ENCODE results near the gene SLC9C2. TPM values are rescaled to one million over a fixed set of nuclear protein-coding genes. Genes with fewer than 3 reads are reported as not detected.

The SLC9C2 gene
- polyA plus RNA-seq, 3 donors, result not detected

GRCh38 chr1:173509797-173510196 lies 93.1 kb downstream of the SLC9C2 start:
- no CpG with 5 or more reads among the region's 1 CpG for WGBS (ENCODE audit: insufficient coverage)

GRCh38 chr1:173508541-173508940 lies 94.3 kb downstream of the SLC9C2 start:
- no peak overlapping the region for H3K4me2 ChIP-seq (replicated peaks; ENCODE audit: extremely low read depth, low read length, poor library complexity, severe bottlenecking)
- TF ChIP-seq, protein P1, sequence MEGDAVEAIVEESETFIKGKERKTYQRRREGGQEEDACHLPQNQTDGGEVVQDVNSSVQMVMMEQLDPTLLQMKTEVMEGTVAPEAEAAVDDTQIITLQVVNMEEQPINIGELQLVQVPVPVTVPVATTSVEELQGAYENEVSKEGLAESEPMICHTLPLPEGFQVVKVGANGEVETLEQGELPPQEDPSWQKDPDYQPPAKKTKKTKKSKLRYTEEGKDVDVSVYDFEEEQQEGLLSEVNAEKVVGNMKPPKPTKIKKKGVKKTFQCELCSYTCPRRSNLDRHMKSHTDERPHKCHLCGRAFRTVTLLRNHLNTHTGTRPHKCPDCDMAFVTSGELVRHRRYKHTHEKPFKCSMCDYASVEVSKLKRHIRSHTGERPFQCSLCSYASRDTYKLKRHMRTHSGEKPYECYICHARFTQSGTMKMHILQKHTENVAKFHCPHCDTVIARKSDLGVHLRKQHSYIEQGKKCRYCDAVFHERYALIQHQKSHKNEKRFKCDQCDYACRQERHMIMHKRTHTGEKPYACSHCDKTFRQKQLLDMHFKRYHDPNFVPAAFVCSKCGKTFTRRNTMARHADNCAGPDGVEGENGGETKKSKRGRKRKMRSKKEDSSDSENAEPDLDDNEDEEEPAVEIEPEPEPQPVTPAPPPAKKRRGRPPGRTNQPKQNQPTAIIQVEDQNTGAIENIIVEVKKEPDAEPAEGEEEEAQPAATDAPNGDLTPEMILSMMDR (IDR thresholded peaks at IDR 0.05), result no peak
- H3K27me3 ChIP-seq (ENCODE audit: control insufficient read depth in 2 of 2, insufficient read depth in 2 of 2, low read length in 2 of 2), result no peaks in the 10 kb centered on the region
- H3K4me3 Mint-ChIP-seq, result no peak overlapping the region
- H3K4me3 ChIP-seq (replicated peaks in 1 of 3; ENCODE audit: low read depth in 2 of 3, low read length in 3 of 3), result no peak overlapping the region
- H2AFZ ChIP-seq (ENCODE audit: insufficient read depth, low read depth, low read length, poor library complexity, severe bottlenecking), result no peak overlapping the region
- no peaks in the 10 kb centered on the region for H3K4me1 ChIP-seq (ENCODE audit: control insufficient read depth in 1 of 2, insufficient read depth in 2 of 2, low read length in 2 of 2)
- H3K9me3 Mint-ChIP-seq, result peaks cover 2 to 6% (median 4%) of the 10 kb centered on the region in 7 donors
- no peak for DNase-seq
- intact Hi-C loops (cut with micrococcal nuclease), result no loop called here
- 100% methylated on average over 1 of the region's 2 CpGs for WGBS (ENCODE audit: insufficient coverage)
- H3K27me3 Mint-ChIP-seq (ENCODE audit: low read depth in 3 of 3), result peaks cover 0 to 3% (median 0%) of the 10 kb centered on the region in 3 donors
- no peaks in the 10 kb centered on the region for H3K79me2 ChIP-seq (ENCODE audit: insufficient read depth, low read length)
- no peak overlapping the region for H3K9ac ChIP-seq (ENCODE audit: insufficient read depth, low read length, poor library complexity, severe bottlenecking)
- no peak overlapping the region for H3K27ac Mint-ChIP-seq
- no peaks in the 10 kb centered on the region for H3K36me3 ChIP-seq (replicated peaks in 1 of 2; ENCODE audit: control insufficient read depth in 1 of 2, insufficient read depth in 2 of 2, low read length in 2 of 2)
- no peaks in the 10 kb centered on the region for H3K36me3 Mint-ChIP-seq
- no peaks in the 10 kb centered on the region for H4K20me1 ChIP-seq (ENCODE audit: insufficient read depth, low read length)
- no peaks in the 10 kb centered on the region for H3K9me3 ChIP-seq (replicated peaks in 1 of 2; ENCODE audit: control insufficient read depth in 1 of 2, insufficient read depth in 1 of 2, low read length in 2 of 2)
- H3K27ac ChIP-seq (ENCODE audit: low read depth in 1 of 2, low read length in 2 of 2), result no peak overlapping the region
- no peaks in the 10 kb centered on the region for H3K4me1 Mint-ChIP-seq

More at GRCh38 chr1:173509797-173510196, 93.1 kb downstream of the SLC9C2 start:
- Histone ChIP-seq H3K9me3 (replicated peaks in 1 of 2; ENCODE audit: control insufficient read depth in 1 of 2, insufficient read depth in 1 of 2, low read length in 2 of 2) (no peaks in the 10 kb centered on the region), H3K4me2 (replicated peaks; ENCODE audit: extremely low read depth, low read length, poor library complexity, severe bottlenecking) (no peak overlapping the region), H3K36me3 (replicated peaks in 1 of 2; ENCODE audit: control insufficient read depth in 1 of 2, insufficient read depth in 2 of 2, low read length in 2 of 2) (no peaks in the 10 kb centered on the region), H3K27ac (ENCODE audit: low read depth in 1 of 2, low read length in 2 of 2) (no peak overlapping the region), H2AFZ (ENCODE audit: insufficient read depth, low read depth, low read length, poor library complexity, severe bottlenecking) (no peak overlapping the region), H3K9ac (ENCODE audit: insufficient read depth, low read length, poor library complexity, severe bottlenecking) (no peak overlapping the region), H3K4me3 (replicated peaks in 1 of 3; ENCODE audit: low read depth in 2 of 3, low read length in 3 of 3) (no peak overlapping the region), H4K20me1 (ENCODE audit: insufficient read depth, low read length) (no peaks in the 10 kb centered on the region), H3K4me1 (ENCODE audit: control insufficient read depth in 1 of 2, insufficient read depth in 2 of 2, low read length in 2 of 2) (no peaks in the 10 kb centered on the region), H3K79me2 (ENCODE audit: insufficient read depth, low read length) (no peaks in the 10 kb centered on the region), H3K27me3 (ENCODE audit: control insufficient read depth in 2 of 2, insufficient read depth in 2 of 2, low read length in 2 of 2) (no peaks in the 10 kb centered on the region)
- H3K9me3 Mint-ChIP-seq, result peaks cover 5 to 13% (median 10%) of the 10 kb centered on the region in 7 donors
- no peak overlapping the region for H3K4me3 Mint-ChIP-seq
- intact Hi-C loops (cut with micrococcal nuclease), result no loop called here
- no peak overlapping the region for H3K27ac Mint-ChIP-seq
- TF ChIP-seq, protein P1 (IDR thresholded peaks at IDR 0.05), result no peak
- no peak for DNase-seq
- H3K4me1 Mint-ChIP-seq, result no peaks in the 10 kb centered on the region
- H3K36me3 Mint-ChIP-seq, result no peaks in the 10 kb centered on the region
- peaks cover 0 to 3% (median 0%) of the 10 kb centered on the region in 3 donors for H3K27me3 Mint-ChIP-seq (ENCODE audit: low read depth in 3 of 3)
